Measurements from ENCODE around the gene PCGF1.
"Not testable (repeated sequence)": the region's sequence is repeated elsewhere in the genome, so short reads cannot be mapped to it uniquely, and the experiment has no call there.

PCGF1 gene

DNA sequence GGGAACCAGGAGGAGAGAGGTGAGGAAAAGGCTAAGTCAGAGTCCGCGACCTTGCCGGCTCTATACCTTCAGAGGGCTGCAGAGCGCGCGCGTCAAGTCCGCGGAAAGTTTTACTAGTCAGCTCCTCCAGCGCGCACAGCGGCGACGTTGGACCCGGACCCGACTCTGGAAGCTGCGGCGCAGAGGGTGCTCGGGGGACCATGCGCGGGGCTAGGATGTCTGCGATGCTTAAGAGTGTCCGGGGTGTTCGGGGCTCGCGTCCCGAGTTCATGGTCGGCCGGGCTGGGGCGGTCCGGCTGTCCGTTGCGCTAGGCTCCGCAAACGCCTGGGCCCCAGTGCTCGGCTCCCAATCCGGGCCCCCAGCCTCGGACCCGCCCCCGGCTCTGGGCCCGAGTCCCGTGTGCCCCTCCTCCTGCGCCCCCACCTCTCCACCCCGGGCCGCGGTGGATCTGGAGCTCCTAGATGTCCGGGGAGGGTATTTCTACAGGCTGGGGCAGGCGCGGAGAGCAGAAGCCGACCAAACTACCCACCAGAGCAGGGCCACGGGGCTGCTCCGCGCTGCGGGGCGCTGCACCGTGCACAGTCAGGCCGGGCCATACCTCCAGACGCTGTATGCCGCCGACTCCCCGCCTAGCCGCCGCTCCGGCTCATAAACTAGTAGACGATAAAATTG lies 8.1 kb downstream of the PCGF1 start, which contains the start of gene LBX2:
Gene LBX2, minus strand, starts transcription at position 337 of the 673 bp plus-strand sequence. Its CDS starts 66 bp downstream, at position 271.
- no peak for DNase-seq (ENCODE audit: low read depth in 3 of 3)

DNA sequence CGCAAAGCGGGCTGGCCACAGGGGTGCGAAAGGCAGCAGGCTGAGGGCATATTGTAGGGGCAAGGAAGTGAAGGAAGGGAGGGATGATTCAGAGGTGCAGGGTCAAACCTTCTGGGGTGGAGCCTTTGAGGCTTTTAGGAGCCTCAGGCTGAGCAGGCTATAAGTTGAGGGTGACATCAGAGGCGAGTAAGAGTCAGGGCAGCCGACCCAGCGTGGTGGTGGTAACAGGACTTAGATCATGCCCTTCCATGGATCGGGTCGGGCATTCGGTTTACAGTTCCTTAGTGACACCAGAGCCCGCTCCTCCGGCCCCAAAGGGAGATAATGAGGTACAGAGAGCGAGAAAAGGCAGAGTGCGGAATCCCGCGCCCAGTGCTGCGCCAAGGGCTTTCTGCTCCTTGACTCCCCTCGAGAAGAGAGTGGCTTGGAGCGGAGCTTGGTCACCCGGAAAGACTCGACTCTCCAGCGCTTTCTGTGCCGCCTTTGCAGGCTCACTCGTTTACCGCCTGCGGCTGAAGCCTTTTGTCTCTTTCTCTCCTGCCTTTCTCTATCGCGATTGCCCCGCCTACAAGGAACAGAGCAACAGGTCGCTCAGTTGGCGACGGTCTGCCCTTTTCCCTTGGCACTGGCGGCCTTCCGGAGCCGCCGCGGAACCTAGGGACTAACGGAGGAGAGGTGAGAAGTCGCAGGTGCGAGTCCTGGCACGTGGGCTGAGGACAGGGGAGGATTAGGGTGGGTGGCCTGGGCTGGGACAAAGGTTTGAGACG lies 8.8 kb downstream of the PCGF1 start:
- no peak for DNase-seq (ENCODE audit: low read depth in 3 of 3)

DNA sequence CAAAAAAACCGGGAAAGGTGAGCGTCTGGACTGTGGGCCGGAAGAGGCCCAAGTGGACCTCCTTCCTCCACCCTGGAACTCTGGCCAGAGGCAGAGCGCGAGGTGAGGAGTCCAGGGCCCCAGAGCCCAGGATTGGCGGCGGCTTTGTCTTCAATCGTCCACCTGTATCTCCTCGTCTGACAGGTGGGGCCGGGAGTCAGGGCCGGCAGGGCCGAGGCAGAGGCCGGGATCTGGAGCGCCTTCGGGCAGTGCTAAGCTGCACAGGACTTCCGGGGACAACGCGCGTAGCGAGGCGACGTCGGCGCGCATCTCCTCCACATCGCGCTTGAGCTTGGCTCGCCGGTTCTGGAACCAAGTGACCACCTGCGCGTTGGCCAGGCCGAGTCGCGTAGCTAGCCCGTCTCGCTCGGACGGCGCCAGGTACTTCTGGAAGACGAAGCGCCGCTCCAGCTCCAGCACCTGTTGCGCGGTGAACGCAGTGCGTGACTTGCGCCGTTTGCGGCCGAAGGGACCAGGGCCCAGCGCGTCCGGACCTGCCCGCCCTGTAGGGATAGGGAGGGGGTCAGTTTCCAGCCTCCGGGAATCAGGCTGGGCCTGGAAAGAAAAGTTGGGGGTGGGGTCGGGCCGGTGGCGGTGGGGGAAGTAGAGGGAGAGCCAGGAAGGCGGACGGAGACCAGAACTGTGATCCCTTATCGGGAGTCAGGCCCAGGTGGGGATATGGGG lies 9.6 kb downstream of the PCGF1 start:
- no peak for DNase-seq (ENCODE audit: low read depth in 3 of 3)

DNA sequence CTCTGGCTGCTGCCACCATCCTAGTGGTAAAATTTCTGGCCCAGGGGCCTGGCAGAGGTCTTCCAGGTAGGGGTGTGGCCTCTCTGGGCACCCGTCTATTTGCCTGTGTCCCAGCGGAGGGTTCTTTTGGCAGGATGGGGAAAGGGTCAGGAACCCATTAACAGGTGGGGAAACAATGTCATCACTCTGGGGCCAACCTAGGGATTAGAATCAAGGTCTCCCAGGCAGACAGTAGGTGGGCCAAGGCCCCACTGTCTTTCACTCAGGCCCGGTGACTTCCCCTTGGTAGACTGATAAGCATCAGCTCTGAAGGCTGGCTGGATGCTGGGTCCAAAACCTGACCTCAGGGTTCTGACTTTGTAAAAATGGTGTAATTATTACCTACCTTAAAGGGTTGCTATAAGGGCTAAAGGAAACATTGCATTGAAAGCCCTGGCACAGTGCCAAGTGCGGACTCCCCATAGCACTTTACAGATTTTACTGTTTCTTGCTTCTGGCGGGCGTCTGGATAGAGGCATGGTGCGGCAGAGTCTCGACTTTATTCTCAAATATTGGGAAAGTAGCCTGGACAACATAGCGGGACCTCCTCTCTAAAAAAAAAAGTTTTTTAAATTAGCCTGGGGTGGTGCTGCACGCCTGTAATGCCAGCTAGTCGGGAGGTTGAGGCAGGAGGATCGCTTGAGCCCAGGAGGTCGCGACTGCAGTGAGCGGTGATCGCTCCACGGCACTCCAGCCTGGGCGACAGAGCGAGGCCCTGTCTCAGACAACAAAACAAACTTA lies 10.3 kb downstream of the PCGF1 start:
- DNase-seq (ENCODE audit: low read depth in 3 of 3): no peak

DNA sequence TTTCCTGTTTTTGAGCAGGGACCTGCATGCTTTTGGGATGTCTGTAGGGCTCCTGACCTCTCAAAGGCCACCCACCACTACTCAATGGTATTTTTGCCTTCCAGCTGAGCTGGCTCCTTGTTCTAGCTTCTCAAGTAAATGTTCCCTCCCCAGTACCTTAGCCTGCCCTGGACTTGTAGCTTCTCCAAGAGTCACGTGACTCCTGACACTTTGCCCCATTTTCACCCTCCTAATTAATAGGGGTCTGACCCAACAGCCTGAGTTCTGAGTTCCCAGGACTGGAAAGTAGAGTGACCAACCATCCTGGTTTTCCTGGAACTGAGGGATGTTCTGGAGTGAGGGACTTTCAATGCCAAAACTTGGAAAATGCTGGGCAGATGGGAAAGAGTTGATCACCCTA lies 12.1 kb downstream of the PCGF1 start:
- DNase-seq (ENCODE audit: low read depth in 3 of 3): no peak

DNA sequence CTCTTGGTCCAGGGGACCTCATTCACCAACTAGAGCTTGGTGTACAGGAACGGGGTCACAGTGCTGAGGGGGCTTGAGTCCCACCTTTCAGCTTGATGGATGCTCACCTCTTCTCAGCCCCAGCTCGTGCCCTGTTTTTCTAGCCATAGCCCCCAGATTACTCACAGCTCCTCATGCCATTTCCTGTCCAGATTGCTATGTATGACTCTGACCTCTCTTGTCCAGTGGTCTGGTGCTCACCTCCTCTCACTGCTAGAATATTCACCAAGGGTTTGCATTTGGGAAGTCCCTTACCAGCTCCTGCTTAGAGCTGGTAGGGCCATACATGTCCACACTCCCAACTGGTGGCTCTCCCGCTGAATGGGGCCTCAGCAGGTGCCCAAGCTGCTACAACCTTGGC lies 13.9 kb downstream of the PCGF1 start:
- no peak for DNase-seq (ENCODE audit: low read depth in 3 of 3)

DNA sequence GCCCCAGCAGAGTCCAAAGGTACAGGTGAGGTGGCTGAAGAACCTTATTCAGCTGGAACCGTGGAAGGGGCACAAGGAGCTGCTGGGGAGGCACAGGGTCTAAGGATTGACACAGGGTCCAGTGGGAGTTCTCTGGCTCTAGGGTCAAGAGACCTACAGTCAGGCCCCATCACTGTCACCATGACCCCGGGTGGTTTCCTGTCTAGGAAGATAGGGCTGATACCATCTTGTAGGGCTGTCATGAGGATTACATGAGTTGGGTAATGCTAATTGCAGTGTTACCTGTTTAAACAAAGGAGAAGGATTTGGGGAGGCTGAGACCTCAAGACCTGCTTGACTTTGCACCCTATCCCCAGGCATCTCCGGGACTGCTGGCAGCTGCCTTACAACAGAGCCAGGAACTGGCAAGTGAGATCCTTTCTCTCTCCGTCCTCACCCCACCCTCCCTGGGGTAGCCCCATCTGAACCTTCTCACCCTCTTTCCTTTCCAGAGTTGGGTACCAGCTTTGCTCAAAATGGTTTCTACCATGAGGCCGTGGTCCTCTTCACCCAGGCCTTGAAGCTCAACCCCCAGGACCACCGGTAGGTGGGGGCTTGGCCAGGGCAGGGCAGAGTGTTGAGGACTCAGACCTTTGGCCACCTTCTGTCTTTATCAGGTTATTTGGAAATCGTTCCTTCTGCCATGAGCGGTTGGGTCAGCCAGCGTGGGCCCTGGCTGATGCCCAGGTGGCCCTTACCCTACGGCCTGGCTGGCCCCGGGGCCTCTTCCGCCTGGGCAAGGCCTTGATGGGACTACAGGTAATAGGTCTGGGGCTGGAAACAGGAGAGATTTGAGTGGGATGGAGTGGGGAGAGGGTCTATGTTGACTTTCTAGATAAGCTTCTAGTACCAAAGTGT lies 15.6 kb downstream of the PCGF1 start:
- DNase-seq (ENCODE audit: low read depth in 3 of 3): no peak

DNA sequence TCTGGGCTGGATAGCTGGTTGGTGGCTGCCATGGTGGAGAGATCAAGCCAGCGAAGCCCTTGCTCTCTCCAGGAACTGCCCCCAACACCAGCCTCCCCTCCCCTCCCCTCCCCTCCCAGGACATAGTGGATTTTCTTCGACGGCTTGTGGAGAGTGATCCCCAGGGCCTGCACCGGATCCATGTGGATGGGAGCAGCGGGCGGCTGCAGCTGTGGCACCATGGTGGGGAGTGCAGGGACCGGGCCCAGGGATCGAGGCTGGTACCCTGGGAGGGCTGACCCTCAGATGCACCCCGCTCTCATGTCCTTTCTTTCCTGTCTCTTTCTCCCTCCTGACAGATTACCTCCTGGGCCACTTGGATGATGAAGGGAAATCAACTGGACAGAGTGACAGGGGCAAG lies 17.6 kb downstream of the PCGF1 start:
- DNase-seq (ENCODE audit: low read depth in 3 of 3): no peak

DNA sequence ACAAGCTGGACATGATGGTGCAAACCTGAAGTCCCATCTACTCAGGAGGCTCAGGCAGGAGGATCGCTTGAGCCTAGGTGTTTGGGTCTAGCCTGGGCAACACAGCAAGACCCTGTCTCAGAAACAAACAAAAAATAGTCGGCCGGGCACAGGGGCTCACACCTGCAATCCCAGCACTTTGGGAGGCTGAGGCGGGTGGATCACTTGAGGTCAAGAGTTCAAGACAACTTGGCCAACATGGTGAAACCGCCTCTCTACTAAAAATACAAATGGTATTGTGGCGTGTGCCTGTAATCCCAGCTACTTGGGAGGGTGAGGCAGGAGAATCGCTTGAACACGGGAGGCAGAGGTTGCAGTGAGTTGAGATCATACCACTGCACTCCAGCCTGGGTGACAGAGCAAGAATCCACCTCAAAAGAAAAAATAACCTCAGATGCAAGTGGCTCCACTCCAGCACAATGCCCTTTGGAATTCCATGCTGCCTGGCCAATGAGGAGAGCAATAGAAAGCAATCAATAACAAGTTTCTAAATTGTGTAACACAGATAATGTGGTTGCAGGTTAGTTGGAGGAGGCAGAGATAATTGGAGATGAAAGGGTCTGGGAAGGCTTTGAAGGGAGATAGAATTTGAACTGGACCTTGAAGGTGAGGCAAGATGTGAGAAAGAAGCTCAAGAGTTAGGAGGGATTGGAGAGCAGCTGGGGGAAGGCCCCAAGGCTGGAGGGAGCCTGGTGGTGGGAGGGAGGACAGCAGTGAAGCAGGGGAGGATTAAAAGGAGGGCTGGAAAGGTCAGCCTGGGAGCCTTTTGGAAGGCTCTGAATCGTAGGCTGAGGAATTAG lies 18.6 kb downstream of the PCGF1 start:
- DNase-seq (ENCODE audit: low read depth in 3 of 3): no peak

DNA sequence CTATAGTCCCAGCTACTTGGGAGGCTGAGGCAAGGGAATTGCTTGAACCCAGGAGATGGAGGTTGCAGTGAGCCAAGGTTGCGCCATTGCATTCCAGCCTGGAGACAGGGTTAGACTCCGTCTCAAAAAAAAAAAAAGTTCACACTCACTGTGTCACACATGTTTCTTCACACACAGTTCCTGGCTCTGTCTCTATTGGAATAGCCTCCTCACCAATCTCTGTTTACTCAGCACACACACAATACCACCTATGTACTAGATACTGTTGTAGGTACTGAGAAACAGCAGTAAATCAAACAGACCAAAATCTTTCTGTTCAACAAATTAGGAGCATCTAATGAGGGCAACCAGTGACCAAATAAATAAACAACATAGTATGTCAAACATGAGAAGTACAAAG lies 21.4 kb downstream of the PCGF1 start:
- DNase-seq (ENCODE audit: low read depth in 3 of 3): no peak

DNA sequence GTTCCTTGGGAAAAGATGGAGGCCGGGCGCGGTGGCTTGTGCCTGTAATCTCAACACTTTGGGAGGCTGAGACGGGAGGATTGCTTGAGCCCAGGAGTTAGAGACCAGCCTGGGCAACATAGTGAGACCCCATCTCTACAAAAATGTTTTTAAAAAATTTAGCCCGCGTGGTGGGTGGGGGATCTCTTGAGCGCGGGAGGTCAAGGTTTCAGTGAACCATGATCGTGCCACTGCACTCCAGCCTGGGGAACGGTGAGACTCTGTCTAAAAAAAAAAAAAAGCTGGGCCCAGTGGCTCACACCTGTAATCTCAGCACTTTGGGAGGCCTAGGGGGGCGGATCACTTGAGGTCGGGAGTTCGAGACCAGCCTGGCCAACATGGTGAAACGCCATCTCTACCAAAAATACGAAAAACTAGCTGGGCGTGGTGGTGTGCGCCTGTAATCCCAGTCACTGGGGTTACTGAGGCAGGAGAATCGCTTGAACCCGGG lies 23.8 kb downstream of the PCGF1 start:
- not testable (repeated sequence) for DNase-seq (ENCODE audit: low read depth in 3 of 3)

DNA sequence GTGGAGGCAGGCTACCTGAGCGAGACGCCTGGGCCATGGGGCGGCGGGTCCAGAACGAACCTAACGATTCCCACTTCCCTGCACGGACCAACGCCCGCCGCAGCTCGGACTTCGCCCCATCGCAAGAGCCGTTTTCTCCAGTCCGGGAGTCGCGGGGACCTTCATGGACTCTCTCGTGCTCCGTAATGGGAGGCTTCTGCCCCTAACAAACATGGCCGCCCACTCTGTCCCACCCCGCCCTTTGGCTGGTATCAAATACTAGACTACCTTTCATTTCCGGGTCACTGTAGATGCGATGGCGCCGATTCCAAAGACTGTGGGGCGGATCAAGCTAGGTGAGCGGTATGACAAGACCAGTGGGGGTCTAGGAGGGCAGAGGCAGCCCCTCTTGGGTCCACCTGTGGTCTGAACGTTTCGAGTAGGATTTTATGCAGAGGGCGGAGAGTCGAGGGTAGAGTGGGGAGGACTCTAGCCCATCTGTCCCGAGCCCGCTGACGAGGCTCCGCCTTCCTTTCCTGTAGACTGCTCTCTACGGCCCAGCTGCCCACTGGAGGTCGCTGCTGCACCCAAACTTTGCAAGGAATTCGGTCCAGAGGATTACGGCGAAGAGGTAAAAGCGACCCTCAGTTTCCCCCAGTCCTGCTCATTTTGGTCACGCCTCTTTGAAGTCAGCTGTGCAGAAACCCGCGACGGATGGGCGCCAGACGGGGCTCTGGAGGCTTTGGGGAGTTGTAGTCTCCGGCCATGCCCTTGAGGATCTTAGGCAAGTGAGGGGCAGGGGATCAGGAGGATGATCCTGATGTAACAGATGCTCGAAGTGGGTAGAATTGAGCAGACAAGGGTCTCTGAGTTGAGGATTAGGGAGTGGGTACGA lies 24.5 kb downstream of the PCGF1 start, which contains the start of the genes CCDC142 and TTC31:
Gene CCDC142, minus strand, starts transcription at position 198 of the 874 bp plus-strand sequence. Its CDS starts 161 bp downstream, at position 37.
Gene TTC31, plus strand, starts transcription at position 281 of the 874 bp plus-strand sequence. Its CDS starts 15 bp downstream, at position 296.
- DNase-seq (ENCODE audit: low read depth in 3 of 3): peak; percentile 86 to 89 (median 88)

DNA sequence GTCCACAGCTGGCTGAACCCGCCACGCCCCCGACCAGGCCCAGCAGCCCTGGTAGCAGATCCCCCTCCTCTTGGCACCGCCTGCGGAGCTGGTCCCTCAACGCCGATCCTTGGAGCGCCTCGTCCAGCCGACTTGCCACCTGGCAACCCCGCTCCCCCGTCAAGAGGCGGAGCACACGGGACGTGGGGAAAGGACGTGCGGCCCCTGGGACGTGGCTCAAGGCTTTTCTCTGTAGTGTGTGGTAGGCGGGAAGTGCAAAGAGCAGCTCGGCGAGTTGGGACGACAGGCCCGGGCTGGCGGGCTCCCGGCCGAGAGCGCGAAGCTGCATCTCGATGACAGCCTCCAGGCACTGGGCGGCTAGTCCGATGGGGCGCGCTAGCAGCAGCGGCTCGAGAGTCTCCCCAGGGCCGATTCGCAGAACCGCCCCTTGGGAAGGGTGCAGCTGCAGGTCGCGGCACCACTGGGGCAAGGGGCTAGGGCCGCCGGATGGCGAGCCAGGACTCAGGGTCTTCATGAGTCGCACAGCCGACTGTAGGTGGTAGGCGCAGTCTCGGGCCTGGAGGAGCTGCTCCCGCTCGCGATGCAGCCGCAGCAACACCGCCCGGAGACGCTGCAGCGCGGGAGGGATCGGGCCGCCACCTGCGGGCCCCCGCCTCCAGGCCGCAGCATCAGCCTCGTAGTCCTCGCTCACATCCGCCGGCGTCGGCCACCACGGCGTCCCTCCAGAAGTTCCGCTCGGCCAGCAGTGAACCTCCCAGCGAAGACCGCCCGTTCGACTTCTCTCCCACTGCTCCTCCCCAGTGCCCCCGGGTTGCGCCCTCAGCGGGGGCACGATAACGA lies 25.3 kb downstream of the PCGF1 start:
- no peak for DNase-seq (ENCODE audit: low read depth in 3 of 3)

DNA sequence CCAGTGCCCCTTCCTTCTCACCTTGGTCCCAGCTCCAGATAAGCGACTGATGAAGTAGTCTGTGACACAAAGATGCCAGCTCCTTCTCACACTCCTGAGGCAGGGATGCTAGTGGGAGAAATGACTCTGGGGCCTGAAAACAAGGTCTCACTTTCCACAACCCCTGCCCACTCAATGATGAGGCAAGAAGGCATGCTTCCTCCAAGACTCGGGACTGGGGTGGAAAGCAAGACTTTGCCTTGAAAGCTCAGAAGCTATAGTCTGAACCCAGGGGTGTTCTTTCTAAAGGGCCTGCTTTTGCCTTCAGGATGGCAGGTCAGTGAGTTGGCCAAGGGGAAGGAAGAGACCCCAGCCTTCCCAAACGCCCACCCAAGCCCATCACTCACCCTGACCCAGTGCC lies 26.1 kb downstream of the PCGF1 start:
- DNase-seq (ENCODE audit: low read depth in 3 of 3): no peak

DNA sequence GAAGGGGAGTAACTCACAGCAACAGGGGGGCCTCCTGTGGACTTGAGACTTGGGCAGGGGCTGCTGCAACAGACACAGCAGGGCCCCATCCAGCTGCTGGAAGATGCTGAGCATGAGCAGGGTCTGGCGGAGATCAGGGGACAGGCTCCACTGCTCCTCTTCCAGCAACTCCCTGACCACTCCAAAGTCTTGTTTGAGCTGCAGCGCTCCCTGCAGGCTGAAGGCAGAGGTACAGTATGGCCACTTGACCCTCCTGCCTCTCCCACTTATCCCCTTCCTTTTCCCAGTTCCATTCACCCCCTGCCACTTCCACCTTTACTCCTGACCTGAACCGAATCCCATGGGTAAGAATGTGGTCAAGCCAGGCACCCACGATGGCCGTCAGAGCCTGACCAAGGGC lies 32.6 kb downstream of the PCGF1 start:
- DNase-seq (ENCODE audit: low read depth in 3 of 3): no peak

DNA sequence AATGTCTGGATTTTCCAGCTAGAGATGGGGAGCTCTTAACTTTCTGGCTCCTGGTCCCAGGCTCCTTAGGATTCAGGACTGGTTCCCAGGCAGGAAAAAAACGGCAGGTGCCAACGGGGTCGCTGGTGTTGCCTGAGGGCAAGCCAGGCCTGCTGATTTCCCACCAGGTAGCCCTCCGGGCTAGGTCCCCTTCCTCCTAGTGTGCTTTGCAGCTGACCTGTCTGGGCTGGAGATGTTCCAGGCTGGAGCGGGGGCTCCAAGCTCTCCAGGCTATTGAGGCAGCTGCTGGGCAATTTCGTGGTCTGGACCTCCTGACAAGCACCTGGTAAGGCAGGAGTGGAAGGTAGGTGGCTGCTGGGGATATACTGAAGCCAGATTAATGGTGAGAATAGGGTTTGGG lies 33.0 kb downstream of the PCGF1 start:
- DNase-seq (ENCODE audit: low read depth in 3 of 3): no peak

DNA sequence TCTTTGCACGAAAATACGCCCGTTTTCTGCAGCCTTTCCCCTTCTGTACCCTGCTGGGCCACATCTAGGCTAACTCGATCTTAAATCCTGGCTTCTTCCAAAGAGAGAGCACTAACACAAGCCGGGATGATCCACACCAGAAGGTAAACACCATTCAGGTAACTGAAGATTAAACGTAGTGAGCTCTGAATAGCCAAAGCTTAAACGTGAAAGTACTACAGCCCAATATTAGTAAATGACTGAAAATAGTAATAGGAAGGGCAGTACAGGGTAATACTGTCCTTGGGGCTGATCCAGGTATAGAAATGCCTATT lies 34.6 kb downstream of the PCGF1 start:
- no peak for DNase-seq (ENCODE audit: low read depth in 3 of 3)

Measured in stimulated activated CD4-positive, alpha-beta T cell treated with anti-CD3 and anti-CD28 coated beads, TNF-alpha, amount 100 ng/mL, for 48 hours (primary cell).